T-helper 22 cell (primary cell): ENCODE data around the gene ATP10A.

Experiments used
- DNase-seq: peaks from one replicate; pipeline ENCODE4 v3.0.0-alpha.2; 2020; ENCODE audit warnings: low read depth

Gene ATP10A

GRCh38 chr15:25716414-25717126 is 146.6 kb downstream of the ATP10A start:
- no peak for DNase-seq

DNA sequence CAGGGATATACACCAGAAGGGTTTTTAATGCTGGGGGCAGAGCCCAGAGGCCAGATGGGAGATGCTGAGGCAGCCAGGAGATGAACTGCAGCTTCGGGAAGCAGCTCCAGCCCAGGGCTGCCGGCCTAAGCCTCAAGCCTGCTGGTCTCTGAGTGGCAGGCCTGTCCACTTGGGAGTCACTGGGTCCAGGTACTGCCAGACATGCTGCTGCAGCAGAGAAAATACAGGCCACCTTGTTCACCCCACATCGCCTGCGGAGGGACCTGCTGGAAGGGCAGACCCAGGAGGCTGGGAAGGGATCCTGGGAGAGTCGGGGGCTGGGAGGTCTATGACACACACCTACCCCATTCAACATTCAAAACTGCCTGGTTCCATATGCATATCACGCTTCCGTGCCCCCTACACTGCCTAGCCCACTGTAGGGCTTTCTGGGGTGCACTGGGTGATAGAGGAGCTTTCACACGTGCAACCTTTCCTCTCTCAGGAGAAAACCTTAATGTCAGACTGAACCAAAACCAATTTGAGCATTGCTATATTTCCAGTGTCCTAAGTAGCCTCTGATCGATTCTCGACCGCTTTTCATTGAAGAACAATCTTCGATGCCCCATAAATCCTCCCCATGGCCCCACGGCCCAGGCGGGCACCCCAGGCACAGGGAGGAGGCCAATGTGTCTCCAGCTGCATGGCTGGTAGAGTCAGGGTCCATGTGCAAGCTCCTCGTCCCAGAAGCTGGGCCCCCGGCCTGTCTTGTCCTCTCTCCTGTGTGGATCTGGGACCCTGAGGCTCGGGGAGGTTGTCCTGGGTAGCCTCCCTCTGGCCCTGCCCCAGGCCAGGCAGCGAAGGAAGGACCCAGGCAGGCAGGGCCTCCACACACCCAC is 147.4 kb downstream of the ATP10A start:
- DNase-seq: no peak

DNA sequence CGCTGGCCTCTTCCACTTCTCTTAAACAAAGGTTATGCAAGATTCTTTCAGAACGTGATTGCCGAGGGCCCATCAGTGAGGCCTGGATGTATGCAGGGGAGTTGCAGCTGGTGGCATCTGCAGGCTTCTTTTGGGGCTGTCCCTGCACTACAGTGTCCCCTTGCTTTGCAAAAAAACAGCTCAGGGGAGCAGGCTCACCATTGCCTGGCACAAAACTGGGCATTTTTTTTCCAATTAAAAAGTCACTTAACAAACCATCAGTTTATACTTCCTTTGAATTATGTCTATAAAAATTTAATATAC is 148.6 kb downstream of the ATP10A start:
- no peak for DNase-seq

GRCh38 chr15:25713736-25714537 is 149.2 kb downstream of the ATP10A start:
- DNase-seq: no peak

- no peak for DNase-seq
Observed at GRCh38 chr15:25712961-25713355, 150.2 kb downstream of the ATP10A start.

- no peak for DNase-seq
Observed at GRCh38 chr15:25712192-25712960, 150.8 kb downstream of the ATP10A start.

DNA sequence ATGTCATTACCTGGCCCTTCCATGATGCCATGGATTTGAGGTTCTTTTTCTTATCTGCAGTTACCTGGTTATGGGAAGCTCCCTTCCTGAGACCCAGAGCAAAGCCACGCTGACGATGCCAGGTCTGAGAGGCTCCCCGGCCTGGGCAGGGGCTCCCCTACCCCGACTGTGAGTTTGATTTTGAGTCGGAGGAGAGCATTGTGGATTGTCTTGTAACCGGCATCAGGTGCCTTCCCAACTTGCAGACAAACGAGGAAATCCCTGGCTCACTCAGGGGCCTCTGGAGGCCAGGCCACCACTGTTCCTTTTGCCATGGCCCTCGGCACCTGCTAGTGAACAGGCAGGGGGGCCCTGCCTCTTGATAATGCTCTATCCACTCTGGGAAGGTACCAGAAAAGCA is 151.4 kb downstream of the ATP10A start:
- DNase-seq: no peak

DNA sequence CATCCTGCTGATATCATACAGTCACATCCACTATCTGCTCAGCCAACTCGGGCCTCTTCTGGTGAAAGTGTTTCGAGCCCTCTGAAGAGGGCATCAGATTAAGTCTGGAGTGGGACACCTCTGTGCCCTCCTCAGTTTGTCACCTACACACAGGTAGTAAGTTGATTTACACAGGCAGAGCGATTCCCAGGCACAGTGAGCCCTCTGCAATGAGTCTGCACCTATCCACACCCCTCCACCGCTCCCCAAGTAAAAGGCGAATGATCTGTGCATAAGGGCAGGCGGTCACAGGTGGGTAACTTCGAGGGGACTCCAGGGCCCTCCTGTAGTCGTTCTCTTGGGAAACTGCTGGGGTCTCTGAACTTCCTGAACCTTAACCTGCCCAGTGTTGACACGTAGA is 152.0 kb downstream of the ATP10A start:
- no peak for DNase-seq

DNA sequence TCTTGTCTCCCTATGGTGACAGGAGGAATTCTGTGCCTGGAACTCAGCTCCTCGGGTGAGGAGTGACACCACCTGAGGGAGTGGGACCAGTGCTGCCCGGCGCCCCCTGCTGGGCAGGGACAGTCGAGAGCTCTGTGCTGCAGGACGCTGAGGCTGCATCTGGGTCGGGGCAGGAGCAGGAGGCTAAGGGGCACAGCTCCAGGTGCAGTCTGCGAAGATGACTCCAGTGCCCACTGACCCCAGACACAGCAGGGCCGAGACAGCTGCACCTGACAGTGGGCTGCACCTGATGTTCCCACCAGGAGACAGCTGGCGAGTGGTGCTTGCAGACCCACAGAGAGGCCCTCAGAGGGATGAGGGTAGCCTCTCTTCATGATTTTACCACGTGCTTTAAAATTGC is 152.9 kb downstream of the ATP10A start:
- no peak for DNase-seq

- no peak for DNase-seq
Observed at GRCh38 chr15:25709437-25710159, 153.5 kb downstream of the ATP10A start.

GRCh38 chr15:25708391-25708790 is 154.7 kb downstream of the ATP10A start:
- DNase-seq: no peak

GRCh38 chr15:25707656-25708365 is 155.3 kb downstream of the ATP10A start:
- DNase-seq: no peak

GRCh38 chr15:25706176-25706955 is 156.8 kb downstream of the ATP10A start:
- no peak for DNase-seq

GRCh38 chr15:25705433-25706115 is 157.6 kb downstream of the ATP10A start:
- no peak for DNase-seq

- no peak for DNase-seq
Observed at GRCh38 chr15:25703726-25704125, 159.4 kb downstream of the ATP10A start.

- DNase-seq: no peak
Observed at GRCh38 chr15:25701721-25702465, 161.2 kb downstream of the ATP10A start.

GRCh38 chr15:25700916-25701315 is 162.2 kb downstream of the ATP10A start:
- DNase-seq: no peak

DNA sequence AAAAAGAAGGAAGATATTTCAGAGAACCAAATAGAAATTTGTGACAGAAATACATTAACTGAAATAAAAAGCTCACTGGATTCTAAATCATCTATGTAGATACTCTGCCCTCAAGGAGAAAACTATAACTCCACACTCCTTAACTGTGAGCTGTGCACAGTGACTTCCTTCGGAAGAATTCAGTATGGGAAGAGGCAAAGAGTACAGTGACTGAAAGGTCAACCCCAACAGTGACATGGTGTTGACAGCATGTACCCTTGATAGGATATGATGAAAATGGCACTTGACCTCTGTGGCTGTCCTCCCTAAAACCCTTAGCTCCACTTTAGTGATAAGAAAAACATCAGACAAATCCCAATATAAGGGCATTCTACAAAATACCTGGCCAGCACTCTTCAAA is 165.5 kb downstream of the ATP10A start:
- no peak for DNase-seq
